ENCODE data around the gene RPRD1B.

RPRD1B gene

DNA sequence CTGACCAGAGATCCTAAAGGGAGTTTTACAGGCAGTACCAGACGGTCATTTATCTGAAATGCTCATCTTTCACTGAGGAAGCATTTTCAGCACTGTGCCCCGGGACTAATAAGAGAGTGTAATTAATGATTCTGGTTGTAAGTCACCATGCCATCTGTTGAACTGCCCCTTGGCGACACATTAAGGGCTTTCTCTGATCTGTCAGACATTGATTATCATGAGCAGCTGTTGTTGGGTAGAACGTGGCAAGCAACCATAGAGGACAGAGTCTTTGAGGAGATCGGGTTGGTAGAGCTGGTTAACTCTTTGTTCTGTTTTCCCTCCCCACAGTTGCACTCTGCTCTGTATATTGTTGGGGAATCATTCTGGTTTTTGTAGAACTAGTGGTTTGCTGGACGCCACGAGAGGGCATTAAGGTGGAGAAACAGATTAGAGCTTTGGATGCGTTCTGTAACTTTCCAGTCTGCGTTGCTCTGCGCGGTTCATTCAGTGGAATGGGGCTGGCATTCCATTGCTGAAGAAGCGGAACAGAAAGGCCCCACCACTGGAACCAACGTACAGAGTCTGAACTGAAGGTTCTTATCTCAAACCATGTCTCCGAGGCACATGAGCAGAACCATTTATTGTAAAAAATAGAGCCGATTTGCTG, 34.3 kb downstream of the RPRD1B start:
- TF ChIP-seq, protein P1, sequence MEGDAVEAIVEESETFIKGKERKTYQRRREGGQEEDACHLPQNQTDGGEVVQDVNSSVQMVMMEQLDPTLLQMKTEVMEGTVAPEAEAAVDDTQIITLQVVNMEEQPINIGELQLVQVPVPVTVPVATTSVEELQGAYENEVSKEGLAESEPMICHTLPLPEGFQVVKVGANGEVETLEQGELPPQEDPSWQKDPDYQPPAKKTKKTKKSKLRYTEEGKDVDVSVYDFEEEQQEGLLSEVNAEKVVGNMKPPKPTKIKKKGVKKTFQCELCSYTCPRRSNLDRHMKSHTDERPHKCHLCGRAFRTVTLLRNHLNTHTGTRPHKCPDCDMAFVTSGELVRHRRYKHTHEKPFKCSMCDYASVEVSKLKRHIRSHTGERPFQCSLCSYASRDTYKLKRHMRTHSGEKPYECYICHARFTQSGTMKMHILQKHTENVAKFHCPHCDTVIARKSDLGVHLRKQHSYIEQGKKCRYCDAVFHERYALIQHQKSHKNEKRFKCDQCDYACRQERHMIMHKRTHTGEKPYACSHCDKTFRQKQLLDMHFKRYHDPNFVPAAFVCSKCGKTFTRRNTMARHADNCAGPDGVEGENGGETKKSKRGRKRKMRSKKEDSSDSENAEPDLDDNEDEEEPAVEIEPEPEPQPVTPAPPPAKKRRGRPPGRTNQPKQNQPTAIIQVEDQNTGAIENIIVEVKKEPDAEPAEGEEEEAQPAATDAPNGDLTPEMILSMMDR (IDR thresholded peaks at IDR 0.05; ENCODE audit: insufficient read depth, low read depth, low read length, missing control alignments): no peak
- DNase-seq (ENCODE audit: low read depth): no peak
- H3K4me3 ChIP-seq (ENCODE audit: low read depth, low read length): no peak overlapping the region

DNA sequence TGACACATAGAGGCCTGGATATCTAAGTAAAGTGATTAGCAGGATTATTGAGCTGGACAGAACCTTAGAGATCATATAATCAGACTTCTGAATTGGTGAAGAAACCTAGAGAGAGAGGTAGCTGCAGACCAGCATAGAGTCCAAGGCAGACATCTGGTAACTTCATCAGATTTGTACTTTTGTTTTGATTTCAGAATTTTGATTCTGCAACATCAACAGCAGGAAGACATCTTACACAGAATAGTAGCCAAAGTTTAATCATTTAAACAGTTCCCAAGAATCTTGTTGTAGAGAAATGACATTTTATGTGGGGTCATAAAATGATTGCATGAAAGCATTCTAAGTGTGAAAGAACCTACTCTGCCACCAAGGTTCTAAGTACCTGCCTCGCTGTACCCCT, 39.4 kb downstream of the RPRD1B start:
- H3K4me3 ChIP-seq (ENCODE audit: low read depth, low read length): no peak overlapping the region
- TF ChIP-seq, protein P1 (IDR thresholded peaks at IDR 0.05; ENCODE audit: insufficient read depth, low read depth, low read length, missing control alignments): no peak
- DNase-seq (ENCODE audit: low read depth): no peak

DNA sequence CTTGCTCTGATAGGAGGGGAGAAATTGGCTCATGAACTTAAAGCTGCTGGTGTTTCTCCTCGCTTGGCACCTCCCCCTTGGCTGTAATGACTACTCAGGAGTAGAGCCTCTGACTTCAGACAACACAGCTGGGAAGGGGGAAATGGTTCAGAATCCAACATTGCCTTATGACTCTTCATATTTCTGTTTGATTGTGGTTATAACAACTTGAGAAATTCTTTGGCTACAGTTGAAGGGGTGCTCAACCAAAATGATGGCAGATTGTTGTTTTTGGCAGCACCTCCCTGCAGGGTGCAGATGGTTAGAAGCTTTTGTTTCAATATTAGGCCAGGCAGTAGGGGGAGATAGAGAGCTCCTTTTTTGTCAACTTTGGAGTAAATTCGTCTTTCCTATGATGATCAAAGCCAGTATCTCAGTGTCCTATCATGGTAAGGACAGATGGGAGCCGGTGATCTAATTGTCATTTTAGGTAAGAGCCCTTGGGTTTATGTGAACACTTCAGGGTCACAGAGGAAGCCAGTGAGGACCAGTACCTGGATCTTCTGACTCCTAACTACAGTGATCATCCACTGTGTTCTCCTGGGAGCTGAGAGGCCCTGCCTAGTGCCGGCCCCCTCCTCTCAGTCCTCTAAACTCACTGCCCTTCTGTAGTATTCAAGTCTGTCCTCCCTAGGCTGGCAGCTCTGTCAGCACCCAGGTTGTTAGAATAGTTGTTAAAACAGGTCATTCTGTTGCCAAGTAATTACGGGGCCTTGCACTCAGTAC, 39.9 kb downstream of the RPRD1B start:
- peak; percentile 70 for DNase-seq (ENCODE audit: low read depth)
- TF ChIP-seq, protein P1 (IDR thresholded peaks at IDR 0.05; ENCODE audit: insufficient read depth, low read depth, low read length, missing control alignments): peak; percentile 66

DNA sequence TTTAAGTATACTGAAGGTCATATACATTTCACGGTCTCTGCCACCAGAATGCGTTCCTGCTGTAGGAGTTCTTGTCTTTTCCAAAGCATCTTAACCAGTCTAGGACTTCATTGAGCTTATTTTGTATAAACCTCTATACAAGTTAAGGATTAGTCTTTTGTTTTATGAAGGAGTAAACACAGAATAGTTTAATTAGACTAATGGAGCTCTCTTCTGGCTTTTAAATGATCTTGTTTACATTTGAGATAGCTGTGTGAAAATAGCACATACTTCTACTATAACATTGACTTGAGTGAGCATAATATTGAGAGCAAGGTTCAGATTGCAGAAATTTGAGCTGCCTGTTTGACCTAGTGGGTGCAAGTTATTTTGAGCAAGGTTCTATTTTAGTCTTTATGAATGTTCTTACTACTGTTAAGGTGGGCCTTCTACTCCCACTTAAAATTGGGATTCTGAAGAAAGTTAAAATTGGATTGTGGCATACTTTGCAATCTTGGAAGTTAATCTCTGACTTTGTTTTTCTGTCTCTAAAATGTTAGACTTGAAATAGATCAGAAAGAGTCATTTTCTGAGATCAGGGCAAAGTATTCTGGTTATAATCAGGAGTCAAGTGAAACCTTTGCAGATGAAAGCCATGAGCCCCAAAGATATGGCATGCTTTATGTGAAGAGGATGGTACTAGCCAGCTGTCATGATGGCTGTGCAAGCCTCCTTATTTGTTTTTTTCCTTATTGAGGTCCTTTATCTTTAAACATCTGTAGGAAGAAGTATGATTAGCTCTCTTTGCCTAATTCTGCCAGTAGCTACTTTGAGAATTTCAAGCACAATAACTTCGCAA, 41.8 kb downstream of the RPRD1B start:
- H3K4me3 ChIP-seq (ENCODE audit: low read depth, low read length): no peak overlapping the region
- TF ChIP-seq, protein P1 (IDR thresholded peaks at IDR 0.05; ENCODE audit: insufficient read depth, low read depth, low read length, missing control alignments): no peak
- no peak for DNase-seq (ENCODE audit: low read depth)

More for the DNA sequence above, 39.9 kb downstream of the RPRD1B start:
- no peak overlapping the region for H3K4me3 ChIP-seq (ENCODE audit: low read depth, low read length)

DNA sequence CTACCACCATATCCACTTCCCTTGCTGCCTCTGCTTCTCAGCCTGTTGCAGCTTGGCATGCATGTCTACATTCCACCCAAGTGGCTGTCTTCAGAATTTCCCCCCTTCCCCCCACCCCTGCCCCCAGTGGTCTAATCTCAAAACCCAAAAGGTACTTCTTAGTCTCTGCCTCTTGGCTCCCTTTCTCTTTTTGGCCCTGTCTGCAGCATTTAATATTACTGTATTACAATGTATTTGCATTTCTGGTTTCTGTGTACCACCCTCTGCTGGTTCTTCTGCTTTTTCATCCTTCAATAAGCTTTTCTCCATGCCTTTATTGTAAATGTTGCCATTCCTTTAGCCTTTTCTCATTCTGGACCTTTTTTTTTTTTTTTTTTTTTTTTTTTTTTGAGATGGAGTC, 43.0 kb downstream of the RPRD1B start:
- H3K4me3 ChIP-seq (ENCODE audit: low read depth, low read length): no peak overlapping the region
- peak; percentile 35 for DNase-seq (ENCODE audit: low read depth)
- TF ChIP-seq, protein P1 (IDR thresholded peaks at IDR 0.05; ENCODE audit: insufficient read depth, low read depth, low read length, missing control alignments): no peak

DNA sequence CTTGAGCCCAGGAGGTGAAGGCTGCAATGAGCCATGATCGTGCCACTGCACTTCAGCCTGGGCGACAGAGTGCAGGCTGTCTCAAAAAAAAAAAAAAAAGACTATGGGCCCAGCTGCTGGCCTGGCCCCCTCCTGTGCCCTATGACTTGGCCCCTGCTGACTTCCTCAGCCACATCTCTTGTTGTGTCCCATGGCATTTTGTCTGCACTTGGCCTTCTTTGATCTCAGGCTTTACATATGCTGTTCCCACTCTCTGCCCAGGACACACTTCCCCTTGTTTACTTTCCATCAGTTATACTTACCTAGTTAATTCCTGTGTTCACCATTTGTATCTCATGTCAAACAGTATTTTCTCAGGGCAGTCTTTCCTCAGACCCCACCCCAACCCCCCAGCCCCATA, 44.5 kb downstream of the RPRD1B start:
- no peak overlapping the region for H3K4me3 ChIP-seq (ENCODE audit: low read depth, low read length)
- DNase-seq (ENCODE audit: low read depth): no peak
- TF ChIP-seq, protein P1 (IDR thresholded peaks at IDR 0.05; ENCODE audit: insufficient read depth, low read depth, low read length, missing control alignments): no peak

Data from GM12865 (cell line).